ENCODE results near the gene NELL2. TPM values are rescaled to one million over a fixed set of nuclear protein-coding genes. Genes with fewer than 3 reads are reported as not detected.

NELL2 gene
- total RNA-seq, 2 donors from 2014 or later: 0.31 to 0.52 TPM

- H3K36me3 ChIP-seq: no peaks in the 10 kb centered on the region
- no peak overlapping the region for H3K27ac ChIP-seq
- no peaks in the 10 kb centered on the region for H3K9me3 ChIP-seq
- no peak for DNase-seq (ENCODE audit: low spot score)
- H3K27me3 ChIP-seq: no peaks in the 10 kb centered on the region
- TF ChIP-seq CTCF (IDR thresholded peaks at IDR 0.05): no peak
- H3K4me1 ChIP-seq: no peaks in the 10 kb centered on the region
- H3K4me3 ChIP-seq: no peak overlapping the region
Observed at GRCh38 chr12:44525806-44526654, 350.1 kb downstream of the NELL2 start.

- TF ChIP-seq CTCF (IDR thresholded peaks at IDR 0.05): no peak
Observed at GRCh38 chr12:44523828-44524227, 352.3 kb downstream of the NELL2 start.

GRCh38 chr12:44521702-44522101 is 354.4 kb downstream of the NELL2 start:
- Histone ChIP-seq H3K27me3 (no peaks in the 10 kb centered on the region), H3K27ac (no peak overlapping the region), H3K9me3 (no peaks in the 10 kb centered on the region), H3K36me3 (no peaks in the 10 kb centered on the region), H3K4me1 (no peaks in the 10 kb centered on the region), H3K4me3 (no peak overlapping the region)
- no peak for TF ChIP-seq CTCF (IDR thresholded peaks at IDR 0.05)
- no peak for DNase-seq (ENCODE audit: low spot score)

More at GRCh38 chr12:44523828-44524227, 352.3 kb downstream of the NELL2 start:
- no peak for DNase-seq (ENCODE audit: low spot score)
- Histone ChIP-seq H3K4me1 (no peaks in the 10 kb centered on the region), H3K4me3 (no peak overlapping the region), H3K27ac (no peak overlapping the region), H3K27me3 (no peaks in the 10 kb centered on the region), H3K9me3 (no peaks in the 10 kb centered on the region), H3K36me3 (no peaks in the 10 kb centered on the region)

GRCh38 chr12:44519931-44520330 is 356.2 kb downstream of the NELL2 start:
- TF ChIP-seq CTCF (IDR thresholded peaks at IDR 0.05): no peak
- Histone ChIP-seq H3K4me1 (no peaks in the 10 kb centered on the region), H3K27ac (no peak overlapping the region), H3K36me3 (no peaks in the 10 kb centered on the region), H3K9me3 (no peaks in the 10 kb centered on the region), H3K4me3 (no peak overlapping the region), H3K27me3 (no peaks in the 10 kb centered on the region)
- no peak for DNase-seq (ENCODE audit: low spot score)

GRCh38 chr12:44511289-44511688 is 364.8 kb downstream of the NELL2 start:
- H3K4me3 ChIP-seq: no peak overlapping the region
- no peaks in the 10 kb centered on the region for H3K36me3 ChIP-seq
- H3K9me3 ChIP-seq: no peaks in the 10 kb centered on the region
- TF ChIP-seq CTCF (IDR thresholded peaks at IDR 0.05): no peak
- H3K27ac ChIP-seq: no peak overlapping the region
- peaks cover 0 to 3% of the 10 kb centered on the region in 2 donors for H3K4me1 ChIP-seq
- no peak for DNase-seq (ENCODE audit: low spot score)
- no peaks in the 10 kb centered on the region for H3K27me3 ChIP-seq

All from right atrium auricular region (tissue), 2 donors.